ENCODE measurements around the gene SFT2D3. TPM values are rescaled to one million over a fixed set of nuclear protein-coding genes. Genes with fewer than 3 reads are reported as not detected.

SFT2D3 gene
- total and polyA plus RNA-seq, 2 of the 13 experiments (the other 11 are each of a cell fraction or from before 2014, with no cell fraction given): 8.3 to 9.4 TPM

- peak; percentile 73; the same call in 1 of the 2 replicates for TF ChIP-seq EZH2 (conservative IDR thresholded peaks at IDR 0.05; ENCODE audit: low read depth, low read length)
- TF ChIP-seq ZSCAN31 (CRISPR knock-in tag; IDR thresholded peaks at IDR 0.05; ENCODE audit: low read depth): 0 out of 2 replicates have a peak, but pooled peaks have one; percentile 30
- TF ChIP-seq ZNF264 (CRISPR knock-in tag; IDR thresholded peaks at IDR 0.05): no peak
- no peak for TF ChIP-seq ZNF703 (CRISPR knock-in tag; IDR thresholded peaks at IDR 0.05; ENCODE audit: borderline replicate concordance)
- no peak for TF ChIP-seq FLYWCH1 (CRISPR knock-in tag; IDR thresholded peaks at IDR 0.05)
- no peak for TF ChIP-seq TBP (CRISPR knock-in tag; IDR thresholded peaks at IDR 0.05)
- peak; percentile 74; the same call in 1 of the 2 replicates for TF ChIP-seq ZBTB7B (CRISPR knock-in tag; IDR thresholded peaks at IDR 0.05)
- peak; percentile 80; the same call in 1 of the 2 replicates for TF ChIP-seq MTF2 (CRISPR knock-in tag; IDR thresholded peaks at IDR 0.05; ENCODE audit: borderline replicate concordance)
- peak; percentile 95 for TF ChIP-seq ZNF121 (CRISPR knock-in tag; IDR thresholded peaks at IDR 0.05)
- TF ChIP-seq, protein P1, sequence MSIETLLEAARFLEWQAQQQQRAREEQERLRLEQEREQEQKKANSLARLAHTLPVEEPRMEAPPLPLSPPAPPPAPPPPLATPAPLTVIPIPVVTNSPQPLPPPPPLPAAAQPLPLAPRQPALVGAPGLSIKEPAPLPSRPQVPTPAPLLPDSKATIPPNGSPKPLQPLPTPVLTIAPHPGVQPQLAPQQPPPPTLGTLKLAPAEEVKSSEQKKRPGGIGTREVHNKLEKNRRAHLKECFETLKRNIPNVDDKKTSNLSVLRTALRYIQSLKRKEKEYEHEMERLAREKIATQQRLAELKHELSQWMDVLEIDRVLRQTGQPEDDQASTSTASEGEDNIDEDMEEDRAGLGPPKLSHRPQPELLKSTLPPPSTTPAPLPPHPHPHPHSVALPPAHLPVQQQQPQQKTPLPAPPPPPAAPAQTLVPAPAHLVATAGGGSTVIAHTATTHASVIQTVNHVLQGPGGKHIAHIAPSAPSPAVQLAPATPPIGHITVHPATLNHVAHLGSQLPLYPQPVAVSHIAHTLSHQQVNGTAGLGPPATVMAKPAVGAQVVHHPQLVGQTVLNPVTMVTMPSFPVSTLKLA (IDR thresholded peaks at IDR 0.05): no peak
- no peak for TF ChIP-seq FOXJ3 (CRISPR knock-in tag; IDR thresholded peaks at IDR 0.05; ENCODE audit: borderline replicate concordance)
- 0 out of 2 replicates have a peak, but pooled peaks have one; percentile 21 for TF ChIP-seq BCL3 (CRISPR knock-in tag; IDR thresholded peaks at IDR 0.05)
- no peak for TF ChIP-seq XBP1 (CRISPR knock-in tag; IDR thresholded peaks at IDR 0.05)
- TF ChIP-seq FOSL2 (CRISPR knock-in tag; IDR thresholded peaks at IDR 0.05): no peak
- no peak for TF ChIP-seq ZNF431 (CRISPR knock-in tag; IDR thresholded peaks at IDR 0.05; ENCODE audit: borderline replicate concordance, low read depth)
- no peak for TF ChIP-seq ZNF20 (CRISPR knock-in tag; IDR thresholded peaks at IDR 0.05)
- TF ChIP-seq TARDBP (CRISPR knock-in tag; IDR thresholded peaks at IDR 0.05): 0 out of 2 replicates have a peak, but pooled peaks have one; percentile 25
- TF ChIP-seq XRCC5 (optimal IDR thresholded peaks at IDR 0.05; ENCODE audit: low read length): peak; percentile 35
- 0 out of 2 replicates have a peak, but pooled peaks have one; percentile 61 for TF ChIP-seq ZNF761 (CRISPR knock-in tag; conservative IDR thresholded peaks at IDR 0.05)
- no peak for TF ChIP-seq PAF1 (CRISPR knock-in tag; IDR thresholded peaks at IDR 0.05)
- no peak for TF ChIP-seq RBAK (CRISPR knock-in tag; IDR thresholded peaks at IDR 0.05)
- TF ChIP-seq SOX5 (CRISPR knock-in tag; IDR thresholded peaks at IDR 0.05; ENCODE audit: borderline replicate concordance): no peak
- TF ChIP-seq, protein P2, sequence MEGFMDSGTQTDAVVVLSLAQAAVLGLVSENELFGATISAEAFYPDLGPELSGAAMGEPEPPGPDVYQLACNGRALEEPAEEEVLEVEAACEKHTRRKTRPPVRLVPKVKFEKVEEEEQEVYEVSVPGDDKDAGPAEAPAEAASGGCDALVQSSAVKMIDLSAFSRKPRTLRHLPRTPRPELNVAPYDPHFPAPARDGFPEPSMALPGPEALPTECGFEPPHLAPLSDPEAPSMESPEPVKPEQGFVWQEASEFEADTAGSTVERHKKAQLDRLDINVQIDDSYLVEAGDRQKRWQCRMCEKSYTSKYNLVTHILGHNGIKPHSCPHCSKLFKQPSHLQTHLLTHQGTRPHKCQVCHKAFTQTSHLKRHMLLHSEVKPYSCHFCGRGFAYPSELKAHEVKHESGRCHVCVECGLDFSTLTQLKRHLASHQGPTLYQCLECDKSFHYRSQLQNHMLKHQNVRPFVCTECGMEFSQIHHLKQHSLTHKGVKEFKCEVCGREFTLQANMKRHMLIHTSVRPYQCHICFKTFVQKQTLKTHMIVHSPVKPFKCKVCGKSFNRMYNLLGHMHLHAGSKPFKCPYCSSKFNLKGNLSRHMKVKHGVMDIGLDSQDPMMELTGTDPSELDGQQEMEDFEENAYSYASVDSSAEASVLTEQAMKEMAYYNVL (CRISPR knock-in tag; IDR thresholded peaks at IDR 0.05; ENCODE audit: borderline replicate concordance): peak; percentile 59; the same call in 1 of the 2 replicates
- TF ChIP-seq, protein P3, sequence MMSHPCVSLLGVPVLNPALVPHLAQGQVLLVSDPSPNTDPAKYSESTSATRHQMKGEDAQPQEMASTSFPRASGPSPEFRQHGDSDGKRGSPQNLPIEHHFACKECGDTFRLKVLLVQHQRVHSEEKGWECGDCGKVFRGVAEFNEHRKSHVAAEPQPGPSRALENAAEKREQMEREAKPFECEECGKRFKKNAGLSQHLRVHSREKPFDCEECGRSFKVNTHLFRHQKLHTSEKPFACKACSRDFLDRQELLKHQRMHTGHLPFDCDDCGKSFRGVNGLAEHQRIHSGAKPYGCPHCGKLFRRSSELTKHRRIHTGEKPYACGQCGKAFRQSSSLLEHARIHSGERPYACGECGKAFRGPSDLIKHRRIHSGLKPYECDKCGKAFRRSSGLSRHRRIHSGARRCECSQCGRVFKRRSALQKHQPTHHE (CRISPR knock-in tag; IDR thresholded peaks at IDR 0.05; ENCODE audit: borderline replicate concordance): 0 out of 2 replicates have a peak, but pooled peaks have one; percentile 26
Observed at GRCh38 chr2:127674241-127675209, 26.8 kb upstream of the SFT2D3 start (continued).

All from HepG2 (cell line).